Activated B cell treated with CpG ODN at 0.5 μM for 24 hours (primary cell): ENCODE data around the gene SLC38A3. TPM values are rescaled to one million over a fixed set of nuclear protein-coding genes. Genes with fewer than 3 reads are reported as not detected.

Experiments
- ATAC-seq: fragments of 200-7000 bp; cut with Tn5 transposase; one replicate; pipeline ENCODE4 v1.10.0; 2021; ENCODE audit warnings: low read depth, mild to moderate bottlenecking, moderate library complexity
- CTCF ChIA-PET: fragments of 350-600 bp; sonication (Branson Sonifier 250); formaldehyde crosslinking; loops from one replicate; lab custom pipeline; 2021; ENCODE audit warnings: antibody characterized with exemption; lab: Charles Lee
- POLR2A ChIA-PET: fragments of 350-600 bp; sonication (Branson Sonifier 250); formaldehyde crosslinking; loops from one replicate; lab custom pipeline; 2021; ENCODE audit warnings: antibody characterized with exemption; lab: Charles Lee
- DNase-seq: peaks from one replicate; pipeline ENCODE4 v3.0.0; 2022
- H3K27ac Mint-ChIP-seq: one replicate; pipeline ENCODE4 v1.8.0; 2020; ENCODE audit warnings: mixed read lengths
- H3K27me3 Mint-ChIP-seq: one replicate; pipeline ENCODE4 v1.8.0; 2021; ENCODE audit warnings: mixed read lengths
- H3K36me3 Mint-ChIP-seq: one replicate; pipeline ENCODE4 v1.8.0; 2021; ENCODE audit warnings: low read depth, mixed read lengths
- H3K4me1 Mint-ChIP-seq: one replicate; pipeline ENCODE4 v1.8.0; 2021; ENCODE audit warnings: mixed read lengths
- H3K4me3 Mint-ChIP-seq: one replicate; pipeline ENCODE4 v1.8.0; 2020; ENCODE audit warnings: mild to moderate bottlenecking, mixed read lengths
- H3K9me3 Mint-ChIP-seq: one replicate; pipeline ENCODE4 v1.8.0; 2020; ENCODE audit warnings: mixed read lengths
- intact Hi-C: fragments of 100-400 bp; cut with micrococcal nuclease; formaldehyde crosslinking; loops from one replicate; pipeline ENCODE4 v1.15.1; 2024
- total RNA-seq: library from RNA; stranded (reverse); gene quantifications from 2 replicates; pipeline ENCODE4 v1.2.3, GENCODE V29; 2022
- TF ChIP-seq, protein P1 (sequence below): fragments of 200-600 bp; IDR thresholded peaks from one replicate; pipeline ENCODE4 v1.8.0; 2022; ENCODE audit warnings: antibody characterized with exemption, mild to moderate bottlenecking

Gene SLC38A3
- total RNA-seq, 1 donor from 2014 or later = not detected

DNA sequence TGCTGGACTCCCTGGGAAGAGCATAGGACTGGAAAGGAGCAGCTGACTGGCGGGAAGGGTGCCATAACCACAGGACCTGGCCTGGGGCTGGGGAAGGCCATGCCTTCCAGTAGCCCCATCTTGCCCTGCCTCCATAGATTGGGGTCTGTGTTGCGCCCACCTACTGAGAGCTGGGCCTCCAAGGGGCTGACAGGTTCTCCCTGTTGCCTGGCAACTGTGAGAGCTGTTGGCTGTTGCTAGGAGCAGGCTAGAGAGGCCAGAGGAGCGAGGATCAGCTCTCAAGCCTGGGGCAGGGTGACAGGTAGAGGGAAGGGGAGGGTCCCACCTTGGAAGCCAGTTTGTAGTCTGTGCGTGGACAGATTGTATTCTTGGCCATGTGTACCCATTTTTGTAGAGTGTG lies 28.1 kb downstream of the SLC38A3 start:
- H3K4me3 Mint-ChIP-seq = no peak overlapping the region
- peaks cover 52% of the 10 kb centered on the region for H3K4me1 Mint-ChIP-seq
- no peak for ATAC-seq
- H3K27me3 Mint-ChIP-seq = no peaks in the 10 kb centered on the region
- peaks cover 18% of the 10 kb centered on the region for H3K36me3 Mint-ChIP-seq
- DNase-seq = no peak
- POLR2A ChIA-PET = interaction anchor here (0.6 kb wide), 1 partner anchor 20 kb away, joined by 7 read pairs; no protein-coding TSS in a partner anchor
- intact Hi-C loops = loop anchor here (10.0 kb wide), 1 partner anchor 428 kb away; the partner anchor contains the start of gene INKA1
- CTCF ChIA-PET = interaction anchor here (8.1 kb wide), 1 partner anchor 15 kb away, joined by 104 read pairs; no protein-coding TSS in a partner anchor
- TF ChIP-seq, protein P1, sequence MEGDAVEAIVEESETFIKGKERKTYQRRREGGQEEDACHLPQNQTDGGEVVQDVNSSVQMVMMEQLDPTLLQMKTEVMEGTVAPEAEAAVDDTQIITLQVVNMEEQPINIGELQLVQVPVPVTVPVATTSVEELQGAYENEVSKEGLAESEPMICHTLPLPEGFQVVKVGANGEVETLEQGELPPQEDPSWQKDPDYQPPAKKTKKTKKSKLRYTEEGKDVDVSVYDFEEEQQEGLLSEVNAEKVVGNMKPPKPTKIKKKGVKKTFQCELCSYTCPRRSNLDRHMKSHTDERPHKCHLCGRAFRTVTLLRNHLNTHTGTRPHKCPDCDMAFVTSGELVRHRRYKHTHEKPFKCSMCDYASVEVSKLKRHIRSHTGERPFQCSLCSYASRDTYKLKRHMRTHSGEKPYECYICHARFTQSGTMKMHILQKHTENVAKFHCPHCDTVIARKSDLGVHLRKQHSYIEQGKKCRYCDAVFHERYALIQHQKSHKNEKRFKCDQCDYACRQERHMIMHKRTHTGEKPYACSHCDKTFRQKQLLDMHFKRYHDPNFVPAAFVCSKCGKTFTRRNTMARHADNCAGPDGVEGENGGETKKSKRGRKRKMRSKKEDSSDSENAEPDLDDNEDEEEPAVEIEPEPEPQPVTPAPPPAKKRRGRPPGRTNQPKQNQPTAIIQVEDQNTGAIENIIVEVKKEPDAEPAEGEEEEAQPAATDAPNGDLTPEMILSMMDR = no peak
- H3K9me3 Mint-ChIP-seq = no peaks in the 10 kb centered on the region
- no peak overlapping the region for H3K27ac Mint-ChIP-seq

DNA sequence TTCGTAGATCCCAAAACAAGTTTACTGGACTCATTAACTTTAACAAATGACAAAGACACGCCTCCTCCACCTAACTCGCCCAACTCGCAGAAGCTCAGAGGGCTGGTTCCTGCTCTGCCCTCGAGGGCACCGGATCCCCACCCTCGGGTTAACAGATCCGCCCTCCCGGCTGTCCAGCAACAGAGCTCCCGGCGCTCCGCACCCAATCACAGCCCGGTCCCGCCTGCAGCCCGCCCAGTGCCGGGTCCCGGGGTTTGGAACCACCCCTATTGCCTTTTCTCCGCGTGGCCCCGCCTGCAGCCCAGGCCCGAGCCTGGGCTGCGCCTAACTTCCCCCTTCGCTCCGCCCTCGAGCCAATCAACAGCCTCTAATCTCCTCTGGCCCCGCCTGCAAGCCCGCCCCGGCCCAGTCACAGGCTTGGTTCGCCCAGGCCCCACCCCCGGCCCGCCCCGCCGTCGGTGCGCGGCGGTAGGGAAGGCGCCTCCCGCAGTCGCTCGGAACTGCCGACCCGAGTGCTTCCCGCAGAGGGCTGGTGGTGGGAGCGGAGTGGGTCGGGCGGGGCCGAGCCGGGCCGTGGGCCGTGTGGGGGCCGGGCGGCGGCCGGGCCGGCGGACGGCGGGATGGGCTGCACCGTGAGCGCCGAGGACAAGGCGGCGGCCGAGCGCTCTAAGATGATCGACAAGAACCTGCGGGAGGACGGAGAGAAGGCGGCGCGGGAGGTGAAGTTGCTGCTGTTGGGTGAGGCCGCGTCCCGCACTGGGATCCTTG lies 30.8 kb downstream of the SLC38A3 start, which contains the start of gene GNAI2:
GNAI2 (plus strand) TSS at position 489 of the 768 bp plus-strand sequence; CDS start at position 621, 132 bp downstream.
- CTCF ChIA-PET = interaction anchor here (0.7 to 10.5 kb wide), 6 partner anchors 8 to 88 kb away, joined by 3 to 76 read pairs (median 4); no protein-coding TSS in a partner anchor
- H3K27me3 Mint-ChIP-seq = no peaks in the 10 kb centered on the region
- intact Hi-C loops = loop anchor here (1.0 to 10.0 kb wide), 4 partner anchors 63 to 895 kb away; partner anchors contain the start of genes HYAL3, INKA1, NAA80 and TUSC2
- peak; percentile 89 for ATAC-seq
- H3K36me3 Mint-ChIP-seq = peaks cover 38% of the 10 kb centered on the region
- H3K4me3 Mint-ChIP-seq = peak within 1 kb of the TSS; percentile 95
- TF ChIP-seq, protein P1 = no peak
- peak within 1 kb of the TSS; percentile 91 for H3K27ac Mint-ChIP-seq
- H3K9me3 Mint-ChIP-seq = no peaks in the 10 kb centered on the region
- peak; percentile 97 for DNase-seq
- POLR2A ChIA-PET = interaction anchor here (0.5 to 5.6 kb wide), 17 partner anchors 8 to 451 kb away, joined by 3 to 47 read pairs (median 4); partner anchors contain the start of genes HEMK1, HYAL3, MON1A and NAA80
- peaks cover 54% of the 10 kb centered on the region for H3K4me1 Mint-ChIP-seq

DNA sequence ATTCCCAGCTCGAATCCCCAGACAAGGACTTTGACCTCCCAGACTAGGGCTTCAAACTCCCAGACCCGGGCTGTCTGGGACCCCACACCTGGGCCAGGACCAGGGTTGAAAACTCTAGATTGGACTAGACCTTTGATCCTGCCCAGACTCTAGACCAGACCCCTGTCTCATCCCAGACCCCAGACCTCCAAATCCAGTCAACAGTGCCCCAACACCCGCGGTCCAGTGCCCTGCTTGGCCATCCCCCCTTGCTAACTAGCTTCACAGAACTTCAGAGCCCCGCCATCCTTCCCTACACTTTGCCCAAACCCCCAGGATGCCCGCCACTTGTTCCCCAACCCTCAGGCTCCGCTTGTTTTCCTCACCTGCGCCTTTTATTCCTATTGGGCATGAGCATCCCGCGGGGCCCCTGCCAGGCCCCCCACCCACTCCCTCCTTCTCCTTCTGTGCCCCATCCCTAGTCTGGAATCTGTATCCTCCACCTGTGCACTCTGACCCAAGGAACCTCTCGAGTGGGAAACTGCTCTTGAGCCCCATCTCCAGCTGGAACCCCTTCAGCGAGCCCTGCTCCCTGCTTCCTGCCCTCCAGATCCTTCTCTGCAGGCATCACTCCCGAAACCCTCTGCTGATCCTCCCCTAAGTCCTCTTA lies 31.5 kb downstream of the SLC38A3 start:
- POLR2A ChIA-PET = interaction anchor here (0.5 to 5.6 kb wide), 13 partner anchors 9 to 1763 kb away, joined by 3 to 47 read pairs (median 4); partner anchors contain the start of genes HEMK1, HYAL2, HYAL3 and IFRD2
- intact Hi-C loops = loop anchor here (2.0 to 10.0 kb wide), 3 partner anchors 92 to 896 kb away; partner anchors contain the start of genes INKA1, TUSC2 and USP4
- ATAC-seq (no peak), DNase-seq (no peak)
- Mint-ChIP-seq H3K27ac (peak overlapping the region; percentile 91), H3K27me3 (no peaks in the 10 kb centered on the region), H3K36me3 (peaks cover 41% of the 10 kb centered on the region), H3K9me3 (no peaks in the 10 kb centered on the region), H3K4me1 (peaks cover 58% of the 10 kb centered on the region), H3K4me3 (peak overlapping the region; percentile 95)
- CTCF ChIA-PET = interaction anchor here (3.4 to 10.5 kb wide), 2 partner anchors 9 to 10 kb away, joined by 19 to 76 read pairs; no protein-coding TSS in a partner anchor
- TF ChIP-seq, protein P1 = no peak

DNA sequence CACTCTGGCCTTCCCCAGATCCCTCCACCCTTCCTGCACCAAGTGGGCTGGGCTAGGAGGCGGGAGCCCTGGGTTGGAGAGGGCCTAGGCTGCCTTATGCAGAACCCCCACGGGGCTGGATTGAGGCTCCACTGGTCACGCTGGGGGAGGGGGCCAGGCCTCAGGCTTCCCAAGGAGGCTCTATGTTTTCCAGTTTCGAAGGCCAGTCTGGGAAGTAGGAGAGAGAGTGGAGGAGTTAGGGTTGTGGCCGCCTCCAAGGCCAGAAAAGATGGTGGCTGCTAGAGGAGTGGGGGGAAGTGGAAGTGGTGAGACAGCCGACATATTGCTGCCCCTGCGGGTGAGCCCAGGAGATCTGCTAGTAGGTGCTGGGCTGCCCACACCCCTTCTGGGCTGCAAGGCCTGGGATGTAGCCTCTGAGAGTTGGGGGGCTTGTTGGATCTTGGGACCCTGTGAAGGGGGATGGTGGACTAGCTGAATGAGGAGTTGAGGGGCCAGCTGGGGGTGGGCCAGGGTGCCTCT lies 32.1 kb downstream of the SLC38A3 start:
- Mint-ChIP-seq H3K4me3 (peak overlapping the region; percentile 95), H3K27me3 (no peaks in the 10 kb centered on the region), H3K27ac (peak overlapping the region; percentile 91), H3K36me3 (peaks cover 41% of the 10 kb centered on the region), H3K4me1 (peaks cover 64% of the 10 kb centered on the region), H3K9me3 (no peaks in the 10 kb centered on the region)
- ChIA-PET CTCF (interaction anchor here (10.5 kb wide), 1 partner anchor 9 kb away, joined by 76 read pairs; no protein-coding TSS in a partner anchor), POLR2A (interaction anchor here (0.6 to 5.6 kb wide), 14 partner anchors 10 to 1764 kb away, joined by 3 to 47 read pairs (median 4); partner anchors contain the start of genes HEMK1, HYAL2, HYAL3 and IFRD2)
- TF ChIP-seq, protein P1 = no peak
- peak; percentile 34 for DNase-seq
- no peak for ATAC-seq
- intact Hi-C loops = loop anchor here (2.0 to 10.0 kb wide), 3 partner anchors 92 to 896 kb away; partner anchors contain the start of genes INKA1, TUSC2 and USP4
